Pons (tissue), 1 donor: ENCODE measurements around the gene SPATA24.
"Not testable (repeated sequence)": the region's sequence is repeated elsewhere in the genome, so short reads cannot be mapped to it uniquely, and the experiment has no call there.

Experiments
- DNase-seq: peaks from one replicate; pipeline ENCODE4 v3.0.0-alpha.2; 2016; ENCODE audit warnings: low spot score

The SPATA24 gene

DNA sequence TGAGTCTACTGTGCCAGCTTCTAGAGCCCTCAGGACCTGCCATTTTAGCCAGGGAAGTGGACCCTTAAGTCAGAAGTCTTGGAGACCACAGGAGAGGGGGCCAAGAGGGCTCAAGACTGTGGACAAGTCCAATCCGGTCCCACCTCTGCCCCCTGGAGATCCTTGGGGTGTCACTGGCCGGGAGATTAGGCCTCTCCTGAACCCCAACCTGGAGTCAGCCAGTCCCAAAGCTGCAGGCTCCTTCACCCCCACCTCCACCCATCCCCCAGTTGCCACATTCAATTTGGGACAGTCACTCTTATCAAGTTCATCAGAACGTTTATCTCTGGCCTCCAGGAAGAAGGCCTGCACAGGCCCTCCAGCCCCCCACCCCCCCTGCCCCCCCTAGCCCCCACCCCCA is 21.1 kb downstream of the SPATA24 start:
- DNase-seq = no peak

DNA sequence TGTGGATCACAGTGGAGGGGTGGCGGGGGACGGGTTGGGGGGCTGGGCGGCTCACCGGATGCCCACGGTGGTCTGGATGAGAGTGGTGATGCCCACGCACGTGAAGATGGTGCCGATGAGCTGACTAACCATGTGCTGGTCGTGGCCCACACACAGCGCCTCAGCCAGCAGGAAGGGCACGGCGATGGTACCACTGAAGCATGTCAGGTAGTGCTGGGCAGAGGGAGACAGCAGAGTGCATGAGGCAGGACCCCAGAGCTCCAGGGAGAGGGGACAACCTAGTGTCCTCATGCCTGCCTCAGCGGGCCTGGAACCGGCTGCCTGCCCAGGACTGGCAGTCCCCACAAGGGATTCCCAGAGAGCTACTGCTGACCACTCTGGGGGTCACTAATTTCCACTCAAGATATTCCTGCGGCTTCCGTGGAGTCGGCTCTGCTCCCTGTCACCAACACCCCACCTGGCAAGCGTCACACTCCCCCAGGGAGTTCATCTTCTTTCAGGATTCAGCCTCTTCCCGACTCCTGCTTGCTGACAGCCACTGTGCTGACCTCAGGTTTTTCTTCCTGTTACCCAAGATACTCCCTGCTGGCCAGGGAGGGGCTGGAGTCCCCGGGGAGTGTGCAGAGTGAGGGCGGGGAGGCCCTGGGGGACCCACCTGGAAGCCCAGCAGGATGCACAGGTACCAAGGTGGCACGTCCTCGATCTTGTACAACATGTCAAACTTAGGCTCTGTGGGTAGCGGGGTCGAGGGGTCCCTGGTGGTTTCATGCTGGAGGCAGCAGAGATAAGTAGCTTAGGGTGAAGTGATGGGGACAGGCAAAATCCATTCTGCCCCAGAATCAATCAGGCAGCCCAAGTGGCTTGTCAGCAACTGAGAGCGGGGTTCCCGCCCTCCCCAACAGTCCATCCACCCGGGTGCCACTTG is 21.8 kb downstream of the SPATA24 start:
- no peak for DNase-seq

DNA sequence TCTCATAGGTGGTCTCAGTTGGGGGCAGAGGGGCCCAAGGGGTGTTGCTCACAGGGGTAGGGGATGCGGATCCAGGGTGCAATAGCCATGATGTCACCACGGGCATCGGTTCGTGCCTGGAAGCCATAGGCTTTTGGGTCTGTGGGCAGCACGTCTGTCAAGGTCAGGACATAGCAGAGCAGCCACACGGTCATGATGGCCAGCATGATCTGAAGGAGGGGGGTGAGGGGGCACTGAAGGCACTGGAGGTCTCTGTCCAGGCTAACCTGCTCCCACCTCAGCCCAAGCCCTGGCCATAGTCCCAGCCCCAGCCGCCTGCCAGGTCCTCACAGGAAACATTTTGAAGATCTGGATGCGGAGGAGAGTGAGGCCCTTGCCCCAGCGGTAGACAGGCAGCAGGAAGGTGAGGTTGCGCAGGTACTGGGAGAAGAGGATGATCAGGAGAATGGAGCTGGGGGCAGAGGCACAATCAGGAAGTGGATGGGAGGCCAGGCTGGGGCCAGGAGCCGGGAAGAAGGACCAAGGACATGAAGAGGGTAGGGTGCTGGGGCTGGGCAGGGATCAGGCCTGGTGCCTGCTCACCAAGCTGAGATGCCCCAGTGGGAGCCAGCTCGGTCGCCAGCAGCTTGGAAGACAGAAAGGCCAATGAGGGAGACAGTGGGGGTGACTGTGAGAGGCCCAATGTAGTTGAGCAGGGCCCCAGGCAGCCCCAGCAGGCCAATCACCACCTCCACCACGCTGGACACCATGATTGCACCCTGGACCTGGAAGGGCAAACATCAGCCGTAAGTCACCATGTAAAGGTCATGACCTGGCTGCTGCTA is 24.1 kb downstream of the SPATA24 start:
- DNase-seq = no peak

DNA sequence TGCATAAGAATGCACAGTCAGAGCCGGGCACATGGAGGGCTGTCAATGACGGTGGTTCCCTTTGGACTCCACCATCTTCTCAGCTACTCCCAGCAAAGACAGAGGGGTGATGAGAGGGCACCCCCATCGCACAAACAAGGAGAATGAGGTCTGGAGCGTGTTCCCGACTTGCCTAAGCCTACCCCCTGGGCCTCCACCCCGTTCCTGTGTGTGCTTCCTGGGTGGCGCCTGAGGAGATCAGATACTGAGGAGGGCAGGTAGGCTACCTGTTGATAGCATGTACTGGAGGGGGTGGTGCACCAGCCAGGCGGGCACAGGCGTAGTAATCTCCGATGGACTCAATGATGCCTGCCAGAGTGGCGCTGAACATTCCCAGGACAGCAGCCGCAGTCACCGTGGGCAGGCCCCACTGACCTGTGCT is 24.9 kb downstream of the SPATA24 start:
- no peak for DNase-seq

DNA sequence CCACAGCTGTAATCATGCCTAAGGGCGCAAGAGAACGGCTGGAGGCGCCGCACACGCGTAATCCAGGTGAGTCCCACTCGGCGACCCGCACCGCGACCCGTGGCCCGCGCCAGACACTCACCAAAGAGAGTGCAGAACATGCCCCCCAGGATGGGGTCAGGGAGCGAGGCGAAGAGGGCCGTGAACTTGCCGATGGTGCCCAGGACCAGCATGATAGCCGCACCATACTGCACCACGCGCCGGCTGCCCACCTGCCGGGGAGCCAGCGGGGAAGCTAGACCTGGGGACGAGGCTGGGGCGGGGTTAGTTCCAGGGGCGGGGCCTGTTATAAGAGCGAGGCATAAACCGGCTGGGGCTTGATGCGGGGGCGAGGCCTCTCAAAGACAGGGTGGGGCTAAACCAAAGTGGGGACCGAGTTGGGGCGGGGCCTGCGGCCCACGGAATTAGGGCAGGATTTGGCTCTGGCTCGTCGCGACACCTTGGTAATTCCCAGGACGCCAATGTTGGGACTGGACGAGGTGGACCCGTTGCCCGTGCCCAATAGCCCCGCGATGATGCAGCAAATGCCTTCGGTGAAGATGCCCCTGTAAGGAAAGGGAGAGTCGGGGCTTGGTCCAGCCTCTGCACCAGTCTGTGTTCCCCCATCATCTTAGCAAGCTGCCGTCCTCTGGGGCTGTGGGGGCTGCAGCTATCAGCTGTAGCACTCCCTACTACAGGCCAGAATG is 25.6 kb downstream of the SPATA24 start:
- DNase-seq = no peak

DNA sequence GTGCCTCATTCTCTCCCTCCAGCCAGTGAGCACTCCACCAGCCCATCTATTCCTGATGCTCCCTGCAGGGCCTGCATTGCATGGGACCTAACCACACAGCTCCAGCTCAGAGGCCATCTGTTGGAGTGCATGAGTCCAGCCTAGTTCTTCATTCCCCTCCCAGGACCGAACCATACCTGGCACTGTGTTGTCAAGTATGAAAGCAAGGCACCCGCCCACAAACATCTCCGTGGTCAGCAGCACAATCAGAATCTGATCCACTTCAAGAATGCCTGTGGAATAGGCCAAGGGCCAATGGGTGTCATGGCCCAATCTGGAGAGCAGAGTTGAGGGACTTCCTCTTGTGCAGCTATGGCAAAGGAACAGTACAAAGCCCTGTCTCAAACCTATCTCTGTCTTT is 26.7 kb downstream of the SPATA24 start:
- DNase-seq = no peak

DNA sequence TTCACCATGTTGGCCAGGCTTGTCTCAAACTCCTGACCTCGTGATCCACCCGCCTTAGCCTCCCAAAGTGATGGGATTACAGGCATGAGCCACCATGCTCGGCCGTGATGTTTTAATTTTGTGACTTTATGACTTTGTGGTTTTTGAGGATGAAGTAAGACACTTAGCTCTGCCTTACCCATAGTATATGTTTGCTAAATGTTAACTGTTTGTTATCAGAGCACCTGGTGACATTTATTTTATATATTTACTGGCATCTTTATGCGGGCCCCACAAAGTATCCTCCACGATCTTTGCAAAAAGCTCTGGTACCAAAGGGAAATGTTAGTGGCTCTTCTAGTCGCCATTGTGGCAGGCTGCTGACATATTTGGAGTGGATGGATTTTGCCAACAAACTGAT is 27.5 kb downstream of the SPATA24 start:
- DNase-seq = no peak

DNA sequence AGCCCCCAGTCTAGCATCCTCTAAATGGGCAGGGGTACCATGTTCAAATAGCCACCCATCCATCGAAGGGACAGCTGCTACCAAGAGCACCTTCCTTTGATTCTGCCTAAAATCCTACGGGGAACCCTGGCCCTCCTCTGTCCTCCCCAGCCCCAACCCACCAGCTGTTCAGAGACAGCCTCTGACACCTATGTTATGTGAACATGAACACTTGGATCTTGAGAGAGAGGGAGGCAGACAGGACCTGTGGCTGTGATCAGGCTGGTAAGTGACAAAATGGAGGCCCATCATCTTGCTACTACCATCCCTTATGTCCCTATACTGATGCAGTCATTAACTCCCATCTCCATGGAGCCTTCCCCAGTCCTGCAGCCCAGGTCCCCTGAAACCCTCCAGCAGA is 29.0 kb downstream of the SPATA24 start:
- no peak for DNase-seq

DNA sequence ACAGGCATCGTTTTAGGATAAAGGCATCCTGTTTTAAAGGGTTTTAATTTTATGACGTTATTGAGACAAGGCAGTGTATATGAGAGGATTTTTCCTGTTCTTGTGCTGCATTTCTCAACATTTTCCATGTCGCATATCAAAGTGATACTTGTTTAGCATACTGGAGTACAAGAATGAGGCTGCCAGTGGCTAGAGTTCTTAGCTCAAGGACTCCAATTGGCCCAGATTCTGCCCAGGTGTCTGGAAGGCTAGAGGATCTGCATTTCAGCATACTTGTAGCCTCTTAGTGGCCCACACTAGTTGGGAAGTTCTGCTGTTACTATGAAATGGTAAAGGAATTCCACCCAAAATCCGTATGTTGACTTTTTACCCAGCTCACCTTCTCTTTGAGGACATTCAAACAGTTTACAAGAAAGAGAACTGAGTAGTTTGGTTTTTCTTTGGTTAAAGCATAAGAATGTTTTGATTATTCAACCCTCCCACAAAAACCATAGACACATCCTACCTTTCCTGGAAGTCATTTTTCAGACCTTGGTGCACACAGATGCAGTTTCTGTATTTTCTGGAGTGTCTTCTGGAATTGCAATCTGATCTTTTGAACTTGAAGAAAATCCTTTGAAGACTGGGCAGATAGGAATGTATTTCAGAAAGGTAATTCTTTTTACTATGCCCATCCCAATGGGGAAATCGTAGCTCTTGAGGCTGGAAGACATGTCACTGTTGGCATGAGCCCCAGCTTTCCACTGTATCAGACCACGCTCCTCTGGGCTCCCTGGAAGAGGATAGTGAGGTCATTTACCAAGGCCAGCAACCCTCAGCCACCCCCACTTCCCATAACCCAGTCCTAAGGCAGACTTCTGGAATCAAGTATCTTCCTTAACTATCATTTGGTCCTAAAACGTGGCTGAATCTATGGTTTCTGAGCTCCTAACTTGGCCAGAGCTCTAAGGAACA is 32.1 kb downstream of the SPATA24 start:
- no peak for DNase-seq

DNA sequence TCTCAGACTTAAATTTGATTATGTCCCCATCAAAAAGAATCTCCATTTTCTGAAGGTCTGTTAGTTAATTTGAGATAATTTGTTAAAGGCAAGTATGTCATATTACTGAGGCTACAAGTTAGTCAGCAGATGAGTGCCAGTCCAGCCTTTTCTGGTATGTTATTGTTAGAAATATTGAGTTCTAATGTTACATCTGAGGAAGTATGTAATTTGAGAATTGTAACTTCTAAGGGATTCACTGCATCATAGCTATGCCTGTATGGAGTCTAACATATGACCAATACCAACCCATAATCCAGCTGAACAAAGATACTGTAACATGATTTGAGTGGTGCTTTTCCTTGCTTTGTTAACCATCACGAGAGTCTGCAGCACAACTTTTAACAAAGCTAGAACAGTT is 34.7 kb downstream of the SPATA24 start:
- no peak for DNase-seq

DNA sequence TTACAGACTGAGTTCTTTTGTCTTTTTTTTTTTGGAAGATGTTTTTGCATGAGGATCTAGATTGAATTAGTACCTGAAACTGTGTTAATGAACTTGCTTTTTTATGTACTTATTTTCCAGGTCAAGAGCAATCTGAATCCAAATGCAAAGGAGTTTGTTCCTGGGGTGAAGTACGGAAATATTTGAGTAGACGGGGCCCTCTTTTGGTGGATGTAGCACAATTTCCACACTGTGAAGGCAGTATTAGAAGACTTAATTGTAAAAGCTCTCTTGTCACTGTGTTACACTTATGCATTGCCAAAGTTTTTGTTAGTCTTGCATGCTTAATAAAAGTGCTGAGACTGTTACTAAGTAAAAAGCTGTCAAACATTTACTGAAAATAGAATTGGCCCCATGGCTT is 35.3 kb downstream of the SPATA24 start:
- peak; percentile 11 for DNase-seq

DNA sequence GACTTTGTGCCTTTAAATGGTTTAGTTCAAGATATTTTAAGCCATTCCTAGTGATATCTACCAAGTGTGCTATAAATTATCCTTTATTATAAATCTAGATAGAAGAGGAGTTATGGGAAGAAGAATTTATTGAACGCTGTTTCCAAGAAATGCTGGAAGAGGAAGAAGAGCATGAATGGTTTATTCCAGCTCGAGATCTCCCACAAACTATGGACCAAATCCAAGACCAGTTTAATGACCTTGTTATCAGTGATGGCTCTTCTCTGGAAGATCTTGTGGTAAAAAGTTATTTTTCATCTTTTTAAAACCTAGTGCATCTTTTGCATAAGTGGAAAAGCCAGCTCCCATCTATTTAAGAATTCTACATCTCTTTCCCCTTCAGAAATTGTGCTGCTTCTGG is 39.4 kb downstream of the SPATA24 start:
- DNase-seq = no peak

DNA sequence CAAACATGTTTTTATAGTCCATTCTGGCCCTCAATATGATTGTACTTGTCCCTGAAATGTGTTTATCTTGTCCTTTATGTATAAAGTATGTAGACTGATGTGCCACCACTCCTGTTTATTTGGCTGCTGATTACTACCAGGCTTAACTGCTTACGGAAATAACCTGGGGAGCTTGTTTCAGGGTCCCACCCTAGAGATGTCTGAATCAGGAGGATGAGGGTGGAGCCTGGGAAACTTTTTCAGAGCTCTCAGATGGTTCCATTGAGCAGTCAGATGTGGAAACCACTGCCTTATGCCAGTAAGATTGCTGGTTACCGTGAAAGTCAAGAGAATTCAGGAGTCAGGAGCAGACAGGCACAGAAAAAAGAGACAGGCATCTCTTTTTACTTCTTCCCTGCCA is 40.0 kb downstream of the SPATA24 start:
- no peak for DNase-seq

DNA sequence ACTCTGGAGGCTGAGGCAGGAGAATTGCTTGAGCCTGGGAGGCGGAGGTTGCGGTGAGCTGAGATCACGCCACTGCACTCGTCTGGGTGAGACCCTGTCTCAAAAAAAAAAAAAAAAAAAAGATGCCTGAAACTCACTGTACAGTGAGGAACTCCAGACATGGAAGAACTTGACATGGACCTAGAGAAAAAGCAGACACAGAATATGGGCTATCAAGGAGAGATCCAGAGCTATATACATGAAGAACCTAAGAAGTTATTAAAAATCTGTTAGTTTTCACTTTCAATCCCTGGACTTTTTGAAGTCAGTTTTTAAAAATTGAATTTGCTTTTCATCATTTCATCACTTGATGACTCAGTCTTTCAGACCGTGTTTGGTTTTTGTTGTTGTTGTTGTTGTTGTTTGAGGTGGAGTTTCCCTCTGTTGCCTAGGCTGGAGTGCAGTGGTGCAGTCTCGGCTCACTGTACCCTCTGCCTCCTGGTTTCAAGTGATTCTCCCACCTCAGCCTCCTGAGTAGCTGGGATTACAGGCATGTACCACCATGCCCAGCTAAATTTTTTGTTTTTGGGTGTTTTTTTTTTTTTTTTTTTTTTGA is 42.0 kb downstream of the SPATA24 start:
- no peak for DNase-seq

DNA sequence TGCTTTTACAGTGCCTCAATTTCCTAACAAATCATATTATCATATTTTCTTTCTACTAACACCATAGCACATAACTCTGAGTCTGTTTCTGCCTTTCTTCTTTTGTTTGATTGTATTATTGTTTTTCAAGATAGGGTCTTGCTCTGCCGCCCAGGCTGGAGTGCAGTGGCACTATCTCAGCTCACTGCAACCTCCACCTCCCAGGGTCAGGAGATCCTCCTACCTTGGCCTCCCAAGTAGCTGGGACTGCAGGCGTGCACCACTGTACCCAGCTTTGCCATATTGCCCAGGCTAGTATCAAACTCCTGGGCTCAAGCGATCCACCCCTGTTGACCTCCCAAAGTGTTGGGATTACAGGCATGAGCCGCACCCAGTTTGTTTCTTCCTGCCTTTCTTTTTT is 43.5 kb downstream of the SPATA24 start:
- no peak for DNase-seq

DNA sequence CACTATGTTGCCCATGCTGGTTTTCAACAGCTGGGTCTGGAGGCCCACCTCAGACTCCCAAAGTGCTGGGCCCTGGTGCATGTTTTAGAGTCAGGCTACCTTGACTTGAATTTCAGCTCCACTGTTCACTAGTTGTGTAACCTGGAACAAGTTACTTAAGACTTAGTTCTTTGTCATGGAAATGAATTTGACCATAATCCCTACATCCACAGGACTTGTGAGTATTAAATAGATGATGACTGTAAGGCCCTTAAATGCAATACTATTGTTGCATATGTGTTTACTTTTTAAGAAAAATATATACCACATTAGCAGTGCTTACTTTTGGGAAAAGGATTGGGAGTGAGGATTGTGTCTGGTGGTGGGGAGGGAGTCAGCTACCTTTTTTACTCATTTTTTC is 45.8 kb downstream of the SPATA24 start:
- DNase-seq = no peak

DNA sequence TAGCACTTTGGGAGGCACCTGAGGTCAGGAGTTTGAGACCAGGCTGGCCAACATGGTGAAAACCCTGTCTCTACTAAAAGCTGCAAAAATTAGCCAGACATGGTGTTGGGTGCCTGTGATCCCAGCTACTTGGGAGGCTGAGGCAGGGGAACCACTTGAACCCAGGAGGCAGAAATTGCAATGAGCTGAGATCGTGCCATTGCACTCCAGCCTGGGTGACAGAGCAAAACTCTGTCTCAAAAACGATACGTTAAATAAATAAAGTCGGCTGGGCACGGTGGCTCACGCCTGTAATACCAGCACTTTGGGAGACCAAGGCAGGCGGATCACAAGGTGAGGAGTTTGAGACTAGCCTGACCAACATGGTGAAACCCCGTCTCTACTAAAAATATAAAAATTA is 48.0 kb downstream of the SPATA24 start:
- DNase-seq = not testable (repeated sequence)

DNA sequence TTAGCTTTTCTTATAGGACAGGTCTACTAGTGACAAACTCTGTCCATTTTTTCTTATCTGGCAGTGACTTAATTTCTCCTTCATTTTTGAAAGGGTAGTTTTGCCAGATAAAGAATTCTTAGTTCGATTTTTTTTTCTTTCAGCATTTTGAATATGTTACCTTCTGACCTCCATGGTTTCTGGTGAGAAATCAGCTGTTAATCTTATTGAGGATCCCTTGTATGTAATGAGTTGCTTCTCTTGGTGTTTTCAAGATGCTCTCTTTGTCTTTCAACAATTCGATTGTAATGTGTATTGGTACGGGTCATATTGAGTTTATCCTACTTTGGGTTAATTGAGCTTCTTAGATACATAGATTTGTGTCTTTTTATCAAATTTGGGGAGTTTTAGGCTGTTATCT is 49.7 kb downstream of the SPATA24 start:
- DNase-seq = no peak

DNA sequence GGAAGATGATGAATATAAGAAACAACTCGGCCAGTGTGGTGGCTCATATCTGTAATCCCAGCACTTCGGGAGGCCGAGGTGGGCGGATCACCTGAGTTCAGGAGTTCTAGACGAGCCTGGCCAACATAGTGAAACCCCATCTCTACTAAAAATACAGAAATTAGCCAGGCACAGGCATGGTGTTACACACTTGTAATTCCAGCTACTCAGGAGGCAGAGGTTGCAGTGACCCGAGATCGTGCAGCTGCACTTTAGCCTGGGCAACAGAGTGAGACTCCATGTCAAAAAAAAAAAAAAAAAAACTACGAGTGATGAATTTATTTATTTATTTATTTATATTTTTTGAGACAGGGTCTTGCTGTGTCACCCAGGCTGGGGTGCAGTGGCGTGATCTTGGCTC is 56.0 kb downstream of the SPATA24 start:
- not testable (repeated sequence) for DNase-seq
